GM10266 (cell line): ENCODE results near the gene PDRG1.

Source experiments
- DNase-seq: peaks from one replicate; pipeline ENCODE4 v3.0.0; 2012; ENCODE audit errors: extremely low spot score
- CTCF ChIP-seq: IDR thresholded peaks from 2 replicates; pipeline ENCODE4 v1.5.1; 2012; ENCODE audit warnings: mild to moderate bottlenecking, low read depth; ENCODE audit not compliant: control insufficient read depth, insufficient read depth; ENCODE audit errors: missing control alignments

PDRG1 gene

GRCh38 chr20:31951530-31952453 is at the start of gene PDRG1:
TSS of gene PDRG1 (minus strand) at chr20:31952046. CDS start at chr20:31951961, 85 bp downstream.
- peak; percentile 95 for DNase-seq

DNA sequence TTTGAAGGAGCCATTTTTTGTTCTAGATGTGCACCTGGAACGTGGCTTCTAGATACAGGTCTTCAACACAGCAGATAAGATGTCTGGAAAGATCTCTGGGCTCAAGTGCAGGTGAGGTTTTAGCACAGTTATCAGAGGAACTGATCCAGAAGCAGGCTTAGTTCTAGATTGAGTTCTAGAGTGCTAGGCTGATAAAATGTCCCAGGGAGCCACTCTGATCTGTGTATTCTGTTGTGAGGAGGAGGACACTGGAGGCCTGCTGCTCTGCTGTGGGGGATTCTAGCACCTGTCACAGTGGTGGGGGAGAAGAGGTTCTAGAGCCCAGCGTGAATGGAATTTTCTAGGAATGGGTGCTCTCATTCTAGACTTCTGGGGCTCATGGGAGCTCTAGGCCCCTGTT is 46.4 kb upstream of the PDRG1 start:
- no peak for DNase-seq

More at GRCh38 chr20:31951530-31952453, at the start of gene PDRG1:
- peak; percentile 94 for TF ChIP-seq CTCF

GRCh38 chr20:31996996-31997395 is 45.1 kb upstream of the PDRG1 start:
- DNase-seq = no peak
- no peak for TF ChIP-seq CTCF

More for the DNA sequence above, 46.4 kb upstream of the PDRG1 start:
- TF ChIP-seq CTCF = no peak

DNA sequence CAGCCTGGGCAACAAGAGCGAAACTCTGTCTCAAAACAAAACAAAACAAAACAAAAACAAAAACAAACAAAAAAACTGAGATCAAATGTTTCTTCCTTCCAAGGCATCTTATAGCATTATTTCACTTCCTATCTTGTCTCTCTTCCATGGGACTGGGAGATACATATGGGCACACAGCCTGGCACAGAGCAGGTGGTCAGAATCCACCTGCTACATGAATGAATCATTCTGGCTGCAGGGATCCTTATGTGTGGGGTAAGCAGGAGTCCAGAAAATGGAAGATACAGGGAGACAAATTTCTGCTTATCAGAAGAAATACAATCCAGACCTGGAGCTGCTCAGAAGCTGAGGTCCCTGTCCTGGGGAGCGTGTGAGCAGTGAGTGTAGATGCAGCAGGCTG is 40.2 kb upstream of the PDRG1 start:
- no peak for DNase-seq
- no peak for TF ChIP-seq CTCF

- no peak for DNase-seq
- TF ChIP-seq CTCF = no peak
Observed at GRCh38 chr20:31991339-31991705, 39.5 kb upstream of the PDRG1 start.

DNA sequence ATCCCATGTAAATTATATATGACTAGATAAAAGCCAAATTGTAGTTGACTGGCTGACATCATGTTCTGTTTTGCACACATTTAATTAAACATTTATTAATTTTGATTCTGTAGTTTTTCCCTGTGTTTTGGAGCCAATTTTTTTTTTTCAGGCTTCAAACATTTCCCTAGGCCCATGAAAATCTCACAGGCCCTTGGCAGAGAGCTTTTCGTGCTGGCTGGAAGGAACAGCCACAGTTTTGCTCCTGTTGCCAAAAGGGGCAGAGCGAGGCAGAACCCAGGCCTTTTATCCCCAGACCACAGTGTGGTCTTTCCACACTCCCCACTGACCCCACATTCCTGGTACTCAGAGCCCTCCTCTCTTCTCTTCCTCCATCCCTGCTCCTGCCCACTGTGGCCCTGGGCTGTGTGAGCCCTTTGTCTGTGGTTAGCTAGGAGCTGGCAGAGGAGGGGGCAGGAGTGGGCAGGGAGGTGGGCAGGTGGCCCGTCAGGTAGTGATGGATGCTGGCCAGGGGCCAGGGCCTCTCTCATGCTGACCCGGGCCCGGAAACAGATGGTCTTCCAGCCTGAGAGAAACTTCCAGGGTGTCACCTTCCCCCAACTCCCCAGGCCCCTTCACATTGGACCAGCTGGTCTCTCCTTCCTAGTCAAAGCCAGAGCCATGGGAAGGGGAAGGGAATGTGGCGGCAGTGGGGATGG is 38.9 kb upstream of the PDRG1 start:
- no peak for TF ChIP-seq CTCF
- no peak for DNase-seq

- DNase-seq = no peak
- no peak for TF ChIP-seq CTCF
Observed at GRCh38 chr20:31989030-31989645, 37.3 kb upstream of the PDRG1 start.
